ENCODE measurements around the gene CDC42EP5.

CDC42EP5 gene

GRCh38 chr19:54425382-54425723 is 47.7 kb downstream of the CDC42EP5 start:
- DNase-seq (ENCODE audit: low read depth) = no peak

- DNase-seq (ENCODE audit: low read depth) = no peak
Observed at GRCh38 chr19:54424660-54425381, 48.3 kb downstream of the CDC42EP5 start.

- no peak for DNase-seq (ENCODE audit: low read depth)
Observed at GRCh38 chr19:54424201-54424600, 48.9 kb downstream of the CDC42EP5 start.

GRCh38 chr19:54422136-54422535 is 51.0 kb downstream of the CDC42EP5 start:
- no peak for DNase-seq (ENCODE audit: low read depth)

GRCh38 chr19:54421521-54421920 is 51.6 kb downstream of the CDC42EP5 start:
- no peak for DNase-seq (ENCODE audit: low read depth)

- DNase-seq (ENCODE audit: low read depth) = no peak
Observed at GRCh38 chr19:54421169-54421516, 52.0 kb downstream of the CDC42EP5 start.

- DNase-seq (ENCODE audit: low read depth) = no peak
Observed at GRCh38 chr19:54420383-54421168, 52.5 kb downstream of the CDC42EP5 start.

DNA sequence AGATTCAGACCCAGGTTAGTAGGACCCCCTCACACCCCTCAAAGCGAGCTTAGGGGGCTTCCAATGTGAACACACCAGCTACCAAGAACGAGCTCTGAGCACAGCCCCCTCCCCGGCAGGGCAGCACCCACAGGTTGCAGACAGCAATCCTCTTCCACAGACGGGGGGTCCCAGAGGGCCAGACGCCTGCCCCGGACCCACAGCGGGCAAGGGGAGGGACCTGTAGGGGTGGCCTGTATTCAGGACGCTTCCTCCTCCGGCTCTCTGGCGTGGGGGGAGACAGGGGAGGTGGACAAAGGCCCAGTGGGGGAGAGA is 53.1 kb downstream of the CDC42EP5 start:
- no peak for DNase-seq (ENCODE audit: low read depth)

DNA sequence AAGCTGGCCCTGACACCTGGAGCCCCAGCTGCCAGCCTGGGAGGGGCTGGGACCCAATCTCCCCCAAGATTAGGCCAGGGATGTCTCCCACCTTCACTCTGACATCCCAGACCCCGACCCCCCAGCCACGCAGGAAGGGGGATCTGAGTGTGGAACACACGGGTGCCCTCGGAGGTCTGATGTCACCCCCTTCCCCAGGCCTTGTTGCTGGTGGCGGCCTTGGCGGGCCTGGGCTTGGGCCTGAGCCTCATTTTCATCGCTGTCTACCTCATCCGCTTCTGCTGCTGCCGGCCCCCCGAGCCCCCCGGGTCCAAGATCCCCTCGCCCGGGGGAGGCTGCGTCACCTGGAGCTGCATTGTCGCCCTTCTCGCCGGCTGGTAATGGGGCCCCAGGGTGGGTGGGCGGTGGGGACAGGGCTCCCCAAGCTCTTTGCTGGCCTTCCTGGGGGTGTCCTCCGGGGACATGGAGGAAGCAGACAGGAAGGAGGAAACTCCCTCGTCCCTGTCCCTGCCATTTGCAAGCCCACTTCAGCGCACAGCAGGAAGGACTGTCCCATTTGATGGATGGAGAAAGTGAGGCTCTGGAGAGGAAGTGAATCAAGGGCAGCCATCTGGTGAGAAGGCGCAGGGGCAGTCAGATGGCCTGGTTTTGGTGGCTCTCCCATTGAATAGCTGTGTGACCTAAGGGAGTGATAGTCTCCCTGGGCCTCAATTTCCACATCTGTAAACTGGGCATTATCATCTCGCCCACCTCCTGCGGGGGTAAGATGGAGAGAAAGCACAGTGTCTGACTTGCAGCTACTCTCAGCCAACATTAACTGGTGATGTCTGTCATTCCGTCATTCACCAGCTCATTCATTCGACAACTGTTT is 53.9 kb downstream of the CDC42EP5 start:
- no peak for DNase-seq (ENCODE audit: low read depth)

DNA sequence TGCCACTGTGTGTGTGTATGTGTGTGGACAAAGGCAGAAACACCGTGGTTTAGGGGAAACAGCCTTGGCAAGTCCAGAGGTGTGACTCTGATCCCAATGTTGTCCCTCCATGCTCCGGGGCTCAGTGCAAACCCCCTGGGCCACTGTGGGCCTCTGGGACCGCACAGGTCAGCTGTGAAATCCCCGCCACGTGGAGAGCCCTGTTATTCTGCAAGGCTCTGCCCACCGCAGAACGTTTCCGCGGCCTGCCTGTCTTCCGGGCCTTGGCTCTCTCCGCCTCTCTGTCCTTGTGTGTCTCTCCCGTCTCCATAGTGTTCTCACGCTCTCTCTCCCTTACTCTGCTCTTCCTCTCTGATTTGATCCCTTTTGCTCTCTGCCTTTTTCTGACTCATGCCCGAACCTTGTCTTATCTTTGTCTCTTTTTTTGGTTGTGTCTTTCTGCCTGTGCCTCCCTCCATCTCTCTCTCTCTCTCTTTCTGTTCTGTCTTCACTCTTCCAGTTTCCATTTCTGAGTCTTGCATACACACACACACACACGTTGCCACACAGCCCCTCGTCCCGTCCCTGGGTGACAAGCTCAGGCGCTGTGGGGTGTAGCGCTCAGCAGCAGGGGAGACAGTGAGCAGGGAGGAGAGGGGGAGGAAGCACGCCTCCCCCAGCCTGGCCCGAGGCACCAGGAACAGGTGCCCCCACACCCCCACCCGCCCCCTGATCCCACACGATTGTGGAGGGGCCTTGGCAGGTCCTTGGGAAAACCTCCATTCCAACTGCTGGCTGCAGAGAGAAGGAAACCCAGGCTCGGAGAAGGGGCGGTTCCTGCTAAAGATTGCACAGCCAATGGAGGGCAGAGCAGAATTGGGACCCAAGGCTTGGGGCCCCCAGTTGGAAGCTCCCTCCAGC is 54.8 kb downstream of the CDC42EP5 start:
- DNase-seq (ENCODE audit: low read depth) = peak; percentile 11

DNA sequence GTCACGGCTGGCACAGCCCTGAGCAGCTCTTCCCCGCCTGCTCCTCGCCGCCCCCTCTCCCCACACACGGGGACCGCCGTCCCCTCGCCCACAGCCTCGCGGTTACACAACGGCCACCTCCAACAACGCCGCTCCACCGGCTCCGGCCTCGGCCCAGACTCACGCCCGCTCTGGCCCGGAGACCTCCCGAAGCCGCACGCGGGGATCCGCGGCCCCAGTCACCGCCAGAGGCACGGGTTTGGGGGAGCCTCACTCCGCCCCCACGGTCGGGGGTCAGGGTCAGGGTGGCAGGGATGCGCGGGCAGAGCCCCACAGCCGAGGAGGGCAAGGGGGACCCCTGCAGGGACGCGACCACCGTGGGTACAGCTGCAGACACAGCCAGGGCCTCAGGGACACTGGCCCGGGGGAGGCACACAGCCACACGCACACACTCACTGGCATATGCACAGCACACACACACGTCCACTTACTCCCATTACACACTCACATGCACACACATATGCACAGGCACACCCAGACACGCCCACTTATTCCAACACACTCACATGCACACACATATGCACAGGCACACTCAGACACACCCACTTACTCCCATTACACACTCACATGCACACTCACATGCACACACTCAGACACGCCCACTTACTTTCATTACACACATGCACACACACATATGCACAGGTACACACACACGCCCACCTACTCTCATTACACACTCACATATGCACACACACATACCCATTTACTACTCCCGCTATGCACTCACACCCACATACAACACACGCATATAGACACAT is 56.2 kb downstream of the CDC42EP5 start:
- DNase-seq (ENCODE audit: low read depth) = no peak

- DNase-seq (ENCODE audit: low read depth) = no peak
Observed at GRCh38 chr19:54415901-54416673, 57.0 kb downstream of the CDC42EP5 start.

- DNase-seq (ENCODE audit: low read depth) = no peak
Observed at GRCh38 chr19:54415208-54415900, 57.7 kb downstream of the CDC42EP5 start, which contains the start of gene TTYH1. Gene TTYH1, plus strand, starts transcription at chr19:54415464. Its CDS starts 89 bp downstream, at chr19:54415553.
